Ishikawa (cell line): ENCODE data around the gene PAPOLB.
A peak's percentile ranks its signal among the peaks of the same experiment; 100 is the strongest.

Experiments used
- CEBPB ChIP-seq: IDR thresholded peaks from 2 replicates; pipeline ENCODE4 v1.6.1; 2012
- CREB1 ChIP-seq: IDR thresholded peaks from 2 replicates; pipeline ENCODE4 v1.6.1; 2012; ENCODE audit warnings: low read depth
- EGR1 ChIP-seq: IDR thresholded peaks from 2 replicates; pipeline ENCODE4 v1.6.1; 2012
- EP300 ChIP-seq: IDR thresholded peaks from 2 replicates; pipeline ENCODE4 v1.6.1; 2012; ENCODE audit warnings: borderline replicate concordance
- FOXM1 ChIP-seq: IDR thresholded peaks from 2 replicates; pipeline ENCODE4 v1.6.1; 2012; ENCODE audit warnings: low read depth, borderline replicate concordance
- NFIC ChIP-seq: IDR thresholded peaks from 2 replicates; pipeline ENCODE4 v1.6.1; 2012
- RAD21 ChIP-seq: IDR thresholded peaks from 2 replicates; pipeline ENCODE4 v1.6.1; 2012; ENCODE audit warnings: low read depth
- YY1 ChIP-seq: IDR thresholded peaks from 2 replicates; pipeline ENCODE4 v1.6.1; 2012; ENCODE audit warnings: low read depth
- ZBTB7A ChIP-seq: IDR thresholded peaks from 2 replicates; pipeline ENCODE4 v1.6.1; 2012; ENCODE audit warnings: low read depth
- TF ChIP-seq, protein P1 (sequence below): IDR thresholded peaks from 2 replicates; pipeline ENCODE4 v1.6.1; 2012

DNA sequence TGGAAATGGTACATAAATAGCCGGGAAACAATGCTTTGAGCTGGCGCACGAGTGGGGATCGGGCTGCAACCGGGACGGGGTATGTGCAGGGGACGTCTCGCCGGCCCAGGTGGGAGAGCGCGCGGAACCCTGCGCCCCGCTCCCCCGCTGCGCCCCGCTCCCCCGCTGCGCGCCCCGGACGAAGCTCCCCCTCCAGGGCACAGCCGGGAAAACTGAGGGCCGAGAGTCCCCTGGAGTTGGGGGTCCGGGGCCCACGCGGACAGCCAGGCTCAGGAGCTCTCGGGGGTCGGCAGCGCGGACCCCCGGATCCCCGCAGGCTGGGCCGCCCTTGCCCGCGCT is 21.2 kb upstream of the PAPOLB start:
- TF ChIP-seq, protein P1, sequence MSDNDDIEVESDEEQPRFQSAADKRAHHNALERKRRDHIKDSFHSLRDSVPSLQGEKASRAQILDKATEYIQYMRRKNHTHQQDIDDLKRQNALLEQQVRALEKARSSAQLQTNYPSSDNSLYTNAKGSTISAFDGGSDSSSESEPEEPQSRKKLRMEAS = no peak
- TF ChIP-seq CEBPB = no peak
- TF ChIP-seq YY1 = no peak
- no peak for TF ChIP-seq EP300
- TF ChIP-seq ZBTB7A = peak; percentile 86
- TF ChIP-seq EGR1 = no peak
- no peak for TF ChIP-seq FOXM1
- TF ChIP-seq CREB1 = no peak
- no peak for TF ChIP-seq NFIC
- TF ChIP-seq RAD21 = no peak
